GM12878 (cell line): Measurements from ENCODE around the gene EZH2. TPM values are rescaled to one million over a fixed set of nuclear protein-coding genes. Genes with fewer than 3 reads are reported as not detected.

Experiments used
- ATAC-seq: fragments of 200-7000 bp; cut with Tn5 transposase; 3 replicates; pipeline ENCODE4 v1.9.1; 2020; ENCODE audit warnings: mild to moderate bottlenecking, moderate library complexity
- BruUV-seq: library from RNA; stranded (reverse); fragments of 400-500 nt; replicated peaks from 2 replicates; lab custom pipeline; 2021; lab: Mats Ljungman, UMichigan
- CTCF ChIA-PET: fragments of 300-600 bp; sonication (Branson Sonifier 250); formaldehyde crosslinking; extraction: SDS; loops from one replicate; lab custom pipeline; 2021; ENCODE audit warnings: inconsistent platforms; lab: Yijun Ruan, JAX
- POLR2A ChIA-PET: fragments of 350-600 bp; formaldehyde crosslinking; extraction: SDS; loops from one replicate; lab custom pipeline; 2021; ENCODE audit warnings: inconsistent platforms; lab: Charles Lee
- RAD21 ChIA-PET: fragments of 300-600 bp; sonication (Branson Sonifier 250); formaldehyde crosslinking; loops from one replicate; lab custom pipeline; 2023; ENCODE audit warnings: antibody characterized with exemption; ENCODE audit not compliant: unreplicated experiment; lab: Charles Lee
- SMC1A ChIA-PET: fragments of 300-600 bp; sonication (Branson Sonifier 250); formaldehyde crosslinking; loops from one replicate; lab custom pipeline; 2023; ENCODE audit not compliant: unreplicated experiment, uncharacterized antibody; lab: Charles Lee
- DNase-seq: peaks from one replicate; pipeline ENCODE4 v3.0.0-alpha.2; 2011; ENCODE audit warnings: low read depth, low spot score
- FAIRE-seq: peaks from 3 replicates; lab custom pipeline; 2011; peaks lifted over from hg19 to GRCh38; lab: Jason Lieb, UNC
- H2AFZ ChIP-seq: 2 replicates; pipeline ENCODE4 v1.6.0; 2011; ENCODE audit warnings: low read depth, low read length, control low read depth; ENCODE audit not compliant: control insufficient read depth
- H3K27ac ChIP-seq: 2 replicates; pipeline ENCODE4 v1.5.1; 2011; ENCODE audit warnings: control low read depth; ENCODE audit not compliant: control insufficient read depth, insufficient read depth
- H3K27me3 ChIP-seq, 2 experiments: replicated peaks in 1 of 2; 2 replicates each; pipeline versions ENCODE4 v1.6.0 to v1.6.1; 2011; ENCODE audit warnings: low read length in 1 of 2; ENCODE audit not compliant: control insufficient read depth in 2 of 2, insufficient read depth in 2 of 2
- H3K36me3 ChIP-seq, 2 experiments: 2 replicates each; pipeline ENCODE4 v1.5.1; 2011; ENCODE audit warnings: low read length in 1 of 2; ENCODE audit not compliant: control insufficient read depth in 2 of 2, insufficient read depth in 2 of 2
- H3K4me1 ChIP-seq: 2 replicates; pipeline ENCODE4 v1.6.1; 2011; ENCODE audit warnings: mild to moderate bottlenecking, low read length, moderate library complexity, mixed read lengths; ENCODE audit not compliant: control insufficient read depth, insufficient read depth
- H3K4me2 ChIP-seq: 2 replicates; pipeline ENCODE4 v1.6.0; 2011; ENCODE audit warnings: control low read depth; ENCODE audit not compliant: control insufficient read depth, insufficient read depth
- H3K4me3 ChIP-seq: fragments of 200-600 bp; sonication (generic); 2 replicates; pipeline ENCODE4 v1.5.1; 2016
- H3K79me2 ChIP-seq: 2 replicates; pipeline ENCODE4 v1.6.0; 2011; ENCODE audit warnings: low read length; ENCODE audit not compliant: control insufficient read depth, insufficient read depth
- H3K9ac ChIP-seq: 2 replicates; pipeline ENCODE4 v1.8.0; 2011; ENCODE audit warnings: low read length, control low read depth, mixed read lengths; ENCODE audit not compliant: control insufficient read depth, insufficient read depth
- H3K9me3 ChIP-seq: replicated peaks from 3 replicates; pipeline ENCODE4 v1.5.1; 2011; ENCODE audit warnings: mild to moderate bottlenecking, low read length; ENCODE audit not compliant: control insufficient read depth, insufficient read depth
- H4K20me1 ChIP-seq: 2 replicates; pipeline ENCODE4 v1.6.0; 2011; ENCODE audit not compliant: control insufficient read depth, insufficient read depth
- CHD1 ChIP-seq: IDR thresholded peaks from 2 replicates; pipeline ENCODE4 v1.6.1; 2012; ENCODE audit warnings: low read depth, low read length, improper control_type of control experiment
- PAX8 ChIP-seq: fragments of 450-650 bp; IDR thresholded peaks from 2 replicates; pipeline ENCODE4 v1.6.1; 2017; ENCODE audit warnings: mild to moderate bottlenecking, moderate library complexity
- PBX3 ChIP-seq: IDR thresholded peaks from 2 replicates; pipeline ENCODE4 v1.6.1; 2011; ENCODE audit warnings: mild to moderate bottlenecking, low read depth, low read length, moderate library complexity; ENCODE audit not compliant: insufficient replicate concordance
- PML ChIP-seq: IDR thresholded peaks from 2 replicates; pipeline ENCODE4 v1.6.1; 2012; ENCODE audit warnings: low read length, inconsistent platforms
- REST ChIP-seq: IDR thresholded peaks from 2 replicates; pipeline ENCODE4 v1.6.1; 2012; ENCODE audit warnings: mild to moderate bottlenecking, low read depth, low read length
- SPI1 ChIP-seq: IDR thresholded peaks from 2 replicates; pipeline ENCODE4 v1.6.1; 2011; ENCODE audit warnings: low read depth, mild to moderate bottlenecking, low read length, moderate library complexity, borderline replicate concordance; ENCODE audit not compliant: insufficient read depth
- TARDBP ChIP-seq: IDR thresholded peaks from 2 replicates; pipeline ENCODE4 v1.6.1; 2016; ENCODE audit warnings: borderline replicate concordance
- ZBTB11 ChIP-seq: fragments of 450-650 bp; formaldehyde crosslinking; IDR thresholded peaks from 2 replicates; pipeline ENCODE4 v1.5.0; 2022; ENCODE audit warnings: mild to moderate bottlenecking, missing genetic modification characterization
- WGBS: methylation state at CpG from one replicate; pipeline ENCODE4 v1.1.6; 2016; ENCODE audit warnings: low lambda C conversion rate; ENCODE audit not compliant: insufficient replicate concordance, insufficient coverage; ENCODE audit errors: missing lambda C conversion rate; 5-methylcytosine and 5-hydroxymethylcytosine counted together
- in situ Hi-C: fragments of 300-500 bp; cut with MboI; formaldehyde crosslinking; loops from 9 replicates; pipeline ENCODE4 v1.14.3; 2018; ENCODE audit warnings: mixed read lengths
- intact Hi-C: fragments of 100-400 bp; cut with micrococcal nuclease; formaldehyde crosslinking; loops from one replicate; pipeline ENCODE4 v1.14.2; 2022; ENCODE audit not compliant: unreplicated experiment
- polyA plus RNA-seq, 11 experiments: library from polyadenylated mRNA; depleted of rRNA in 4 of 11; unstranded in 6 of 11; stranded (reverse) in 5 of 11; fragments of >200 nt; fragmentation: Nextera tagmentation in 4 of 11; fragmentation: Illumina TruSeq in 1 of 11; extraction: Ambion mirVana in 4 of 11; extraction: Trizol in 1 of 11; gene quantifications; 1 replicate in 1 of 11; 2 replicates in 10 of 11; pipeline versions ENCODE4 v1.2.1 to v1.2.3, GENCODE V29; 2011 to 2016; ENCODE audit warnings: inconsistent platforms in 2 of 11, missing spikeins in 2 of 11, low read depth in 1 of 11
- total RNA-seq, 4 experiments: library from RNA; depleted of rRNA in 3 of 4; stranded (reverse); fragments of >200 nt in 3 of 4; fragmentation: Illumina TruSeq in 1 of 4; extraction: Trizol in 1 of 4; gene quantifications; 2 replicates each; pipeline versions ENCODE4 v1.2.1 to v1.2.3, GENCODE V29; 2013 to 2021

EZH2 gene
- total and polyA plus RNA-seq, 10 of the 15 experiments (the other 5 are each of a cell fraction or from before 2014, with no cell fraction given), result 19.4 to 69.6 (median 40.8) TPM

- H3K4me1 ChIP-seq, result no peaks in the 10 kb centered on the region
- no peaks in the 10 kb centered on the region for H3K9me3 ChIP-seq
- no peak overlapping the region for H3K27ac ChIP-seq
- no peak for FAIRE-seq
- in situ Hi-C loops (no loop called here), intact Hi-C loops (no loop called here)
- WGBS, result 96% methylated on average over 15 of the region's 15 CpGs
- peaks cover 12 to 35% of the 10 kb centered on the region in 2 experiments; a peak in 3 of 4 replicates for H3K36me3 ChIP-seq
- RAD21 ChIA-PET, result no interaction called here
- DNase-seq, result no peak
- TF ChIP-seq PBX3 (no peak), PAX8 (no peak), TARDBP (no peak), SPI1 (no peak)
- no peak overlapping the region for H3K9ac ChIP-seq
- ATAC-seq, result no peak
- H4K20me1 ChIP-seq, result no peaks in the 10 kb centered on the region
- no peaks in the 10 kb centered on the region for H3K27me3 ChIP-seq
- BruUV-seq, result no TSS peak
- CTCF ChIA-PET, result interaction anchor here (1.3 kb wide), 1 partner anchor 25 kb away, joined by 4 read pairs; no protein-coding TSS in a partner anchor
- POLR2A ChIA-PET, result no interaction called here
- H3K4me2 ChIP-seq, result no peak overlapping the region
- no peak overlapping the region for H2AFZ ChIP-seq
- no peaks in the 10 kb centered on the region for H3K79me2 ChIP-seq
- no peak overlapping the region for H3K4me3 ChIP-seq
- SMC1A ChIA-PET, result no interaction called here
These were observed 92.5 kb downstream of the EZH2 start for GRCh38 chr7:148791546-148791945.

- H3K27me3 ChIP-seq, result no peaks in the 10 kb centered on the region
- in situ Hi-C loops, result no loop called here
- BruUV-seq, result no TSS peak
- no peaks in the 10 kb centered on the region for H3K4me1 ChIP-seq
- H3K79me2 ChIP-seq, result no peaks in the 10 kb centered on the region
- no peak overlapping the region for H3K9ac ChIP-seq
- no peaks in the 10 kb centered on the region for H4K20me1 ChIP-seq
- WGBS, result 100% methylated on average over 2 of the region's 2 CpGs
- ChIA-PET CTCF (interaction anchor here (1.3 kb wide), 1 partner anchor 26 kb away, joined by 4 read pairs; no protein-coding TSS in a partner anchor), RAD21 (no interaction called here), POLR2A (no interaction called here), SMC1A (no interaction called here)
- H3K4me2 ChIP-seq, result no peak overlapping the region
- H3K36me3 ChIP-seq, result peaks cover 11 to 29% of the 10 kb centered on the region in 2 experiments; a peak in 3 of 4 replicates
- H3K9me3 ChIP-seq, result no peaks in the 10 kb centered on the region
- no peak overlapping the region for H3K27ac ChIP-seq
- H2AFZ ChIP-seq, result no peak overlapping the region
- DNase-seq (no peak), FAIRE-seq (no peak), ATAC-seq (no peak)
- H3K4me3 ChIP-seq, result no peak overlapping the region
- intact Hi-C loops, result no loop called here
- TF ChIP-seq PML (no peak), ZBTB11 (CRISPR knock-in tag) (no peak), REST (no peak), CHD1 (no peak)
These were observed 93.2 kb downstream of the EZH2 start for GRCh38 chr7:148790850-148791249.
